H1 (cell line): ENCODE measurements around the gene DSG4. TPM values are rescaled to one million over a fixed set of nuclear protein-coding genes. Genes with fewer than 3 reads are reported as not detected.

ENCODE experiments used
- CTCF ChIA-PET: fragments of 300-600 bp; sonication (Branson Sonifier 250); formaldehyde crosslinking; loops from one replicate; lab custom pipeline; 2021; ENCODE audit not compliant: partially characterized antibody; lab: Charles Lee
- POLR2A ChIA-PET: fragments of 300-600 bp; sonication (Branson Sonifier 250); formaldehyde crosslinking; loops from one replicate; lab custom pipeline; 2021; ENCODE audit warnings: inconsistent platforms; ENCODE audit not compliant: partially characterized antibody; lab: Charles Lee
- DNase-seq, 2 experiments: peaks; one replicate each; pipeline versions ENCODE4 v3.0.0 to v3.0.0-alpha.2; 2010 to 2022; ENCODE audit warnings: low spot score in 2 of 2, low read depth in 1 of 2, mixed read lengths in 1 of 2
- FAIRE-seq: peaks from 2 replicates; lab custom pipeline; 2011; peaks lifted over from hg19 to GRCh38; lab: Jason Lieb, UNC
- H2AFZ ChIP-seq: 2 replicates; pipeline ENCODE4 v1.8.1; 2012; ENCODE audit warnings: low read length, inconsistent platforms
- H2AK5ac ChIP-seq: 2 replicates; pipeline ENCODE4 v1.6.1; 2013; ENCODE audit warnings: low read depth, low read length
- H2BK120ac ChIP-seq: replicated peaks from 2 replicates; pipeline ENCODE3; 2013; ENCODE audit warnings: low read depth, low read length, inconsistent platforms
- H2BK12ac ChIP-seq: 2 replicates; pipeline ENCODE4 v1.6.1; 2013; ENCODE audit warnings: low read depth, low read length
- H2BK15ac ChIP-seq: 2 replicates; pipeline ENCODE4 v1.6.1; 2013; ENCODE audit warnings: low read length
- H2BK20ac ChIP-seq: 2 replicates; pipeline ENCODE4 v1.6.1; 2013; ENCODE audit warnings: low read length
- H2BK5ac ChIP-seq: 2 replicates; pipeline ENCODE4 v1.6.1; 2013; ENCODE audit warnings: low read depth, low read length
- H3K14ac ChIP-seq: 2 replicates; pipeline ENCODE4 v1.6.1; 2013; ENCODE audit warnings: inconsistent platforms; ENCODE audit not compliant: insufficient read length
- H3K18ac ChIP-seq: 2 replicates; pipeline ENCODE4 v1.6.1; 2013; ENCODE audit warnings: low read length; ENCODE audit errors: extremely low read depth
- H3K23ac ChIP-seq: 2 replicates; pipeline ENCODE4 v1.6.1; 2013; ENCODE audit warnings: inconsistent platforms; ENCODE audit not compliant: insufficient read length
- H3K23me2 ChIP-seq: 2 replicates; pipeline ENCODE4 v1.6.1; 2013; ENCODE audit warnings: low read depth, low read length
- H3K27ac ChIP-seq: 2 replicates; pipeline ENCODE4 v1.6.1; 2011; ENCODE audit warnings: low read depth, low read length, inconsistent platforms
- H3K27me3 ChIP-seq, 4 experiments: replicated peaks in 1 of 4; 1 replicate in 1 of 4; 2 replicates in 3 of 4; pipeline versions ENCODE4 v1.6.1 to v1.8.1; 2011 to 2013; ENCODE audit warnings: low read length in 3 of 4, mild to moderate bottlenecking in 3 of 4, inconsistent platforms in 2 of 4, mixed read lengths in 2 of 4, moderate library complexity in 1 of 4; ENCODE audit not compliant: control insufficient read depth in 3 of 4, insufficient read depth in 3 of 4; ENCODE audit errors: extremely low read depth in 1 of 4
- H3K36me3 ChIP-seq, 4 experiments: 2 replicates each; pipeline versions ENCODE4 v1.6.1 to v1.8.1; 2011 to 2013; ENCODE audit warnings: mild to moderate bottlenecking in 4 of 4, low read length in 3 of 4, moderate library complexity in 2 of 4, control low read depth in 1 of 4, inconsistent platforms in 1 of 4; ENCODE audit not compliant: insufficient read depth in 4 of 4, control insufficient read depth in 2 of 4
- H3K4ac ChIP-seq: replicated peaks from 2 replicates; pipeline ENCODE3; 2013; ENCODE audit warnings: low read length, low read depth, mixed read lengths, inconsistent platforms; ENCODE audit not compliant: insufficient read length
- H3K4me1 ChIP-seq, 4 experiments: replicated peaks in 1 of 4; 1 replicate in 1 of 4; 2 replicates in 3 of 4; pipeline versions ENCODE4 v1.6.1 to v1.8.1; 2011 to 2013; ENCODE audit warnings: low read length in 3 of 4, inconsistent platforms in 2 of 4, mixed read lengths in 1 of 4; ENCODE audit not compliant: insufficient read depth in 4 of 4, control insufficient read depth in 3 of 4
- H3K4me2 ChIP-seq, 2 experiments: 2 replicates each; pipeline versions ENCODE4 v1.6.1 to v1.8.1; 2011 to 2013; ENCODE audit warnings: low read depth in 2 of 2, low read length in 2 of 2, control low read depth in 1 of 2, inconsistent platforms in 1 of 2, mild to moderate bottlenecking in 1 of 2; ENCODE audit not compliant: insufficient read depth in 1 of 2
- H3K4me3 ChIP-seq, 4 experiments: fragments of 200-600, 300-600 bp in 1 of 4; sonication (generic), shearing (Covaris generic), sonication (Bioruptor Twin) in 1 of 4; 2 replicates each; pipeline versions ENCODE4 v1.5.1 to v1.8.1; 2011 to 2016; ENCODE audit warnings: low read length in 4 of 4, low read depth in 3 of 4, control low read depth in 2 of 4, inconsistent platforms in 2 of 4, mild to moderate bottlenecking in 2 of 4, mixed read lengths in 1 of 4, moderate library complexity in 1 of 4; ENCODE audit not compliant: insufficient read depth in 2 of 4; ENCODE audit errors: extremely low read depth in 1 of 4
- H3K56ac ChIP-seq: replicated peaks from 2 replicates; pipeline ENCODE3; 2013; ENCODE audit warnings: low read depth, mild to moderate bottlenecking, mixed read lengths, low read length, inconsistent platforms; ENCODE audit not compliant: insufficient read length
- H3K79me1 ChIP-seq: 2 replicates; pipeline ENCODE4 v1.6.1; 2013; ENCODE audit warnings: low read depth, low read length, control low read depth
- H3K79me2 ChIP-seq, 2 experiments: 2 replicates each; pipeline versions ENCODE4 v1.6.1 to v1.8.1; 2012 to 2013; ENCODE audit warnings: low read length in 2 of 2, mild to moderate bottlenecking in 2 of 2, inconsistent platforms in 1 of 2; ENCODE audit not compliant: insufficient read depth in 2 of 2, control insufficient read depth in 1 of 2
- H3K9ac ChIP-seq, 4 experiments: replicated peaks in 1 of 4; 1 replicate in 1 of 4; 2 replicates in 3 of 4; pipeline versions ENCODE4 v1.6.1 to v1.8.1; 2011 to 2013; ENCODE audit warnings: low read depth in 3 of 4, low read length in 3 of 4, control low read depth in 2 of 4, mild to moderate bottlenecking in 2 of 4, moderate library complexity in 2 of 4, inconsistent platforms in 1 of 4; ENCODE audit errors: extremely low read depth in 1 of 4
- H3K9me3 ChIP-seq, 2 experiments: 2 replicates each; pipeline versions ENCODE4 v1.6.1 to v1.8.1; 2012 to 2013; ENCODE audit warnings: mild to moderate bottlenecking in 2 of 2, moderate library complexity in 2 of 2, control low read depth in 1 of 2, inconsistent platforms in 1 of 2, low read depth in 1 of 2, low read length in 1 of 2, mixed read lengths in 1 of 2; ENCODE audit not compliant: insufficient read depth in 2 of 2
- H4K20me1 ChIP-seq, 2 experiments: replicated peaks in 1 of 2; 2 replicates each; pipeline versions ENCODE3 to v1.8.1; 2011 to 2013; ENCODE audit warnings: inconsistent platforms in 2 of 2, low read length in 2 of 2, mild to moderate bottlenecking in 1 of 2; ENCODE audit not compliant: insufficient read depth in 2 of 2, control insufficient read depth in 1 of 2
- H4K5ac ChIP-seq: 2 replicates; pipeline ENCODE4 v1.6.1; 2013; ENCODE audit warnings: low read length, low read depth, mixed read lengths, inconsistent platforms; ENCODE audit not compliant: insufficient read length
- H4K8ac ChIP-seq: 2 replicates; pipeline ENCODE4 v1.8.0; 2013; ENCODE audit warnings: mild to moderate bottlenecking, moderate library complexity, low read length, inconsistent platforms; ENCODE audit not compliant: insufficient read depth; ENCODE audit errors: extremely low read depth
- H4K91ac ChIP-seq: replicated peaks from 2 replicates; pipeline ENCODE3; 2013; ENCODE audit warnings: low read length, mixed read lengths, inconsistent platforms; ENCODE audit not compliant: insufficient read length
- CBX8 ChIP-seq: fragments of 300-800, 300-1000 bp; sonication (generic); IDR thresholded peaks from 2 replicates; pipeline ENCODE4 v1.7.1; 2016; ENCODE audit warnings: low read depth, low read length, borderline replicate concordance
- CHD1 ChIP-seq: IDR thresholded peaks from 2 replicates; pipeline ENCODE4 v1.6.1; 2012; ENCODE audit warnings: low read depth, low read length, improper control_type of control experiment
- CTBP2 ChIP-seq: IDR thresholded peaks from 2 replicates; pipeline ENCODE4 v1.7.0; 2011; ENCODE audit warnings: borderline replicate concordance, mild to moderate bottlenecking, moderate library complexity, mixed read lengths, low read length; ENCODE audit not compliant: insufficient read depth, insufficient read length
- EZH2 ChIP-seq: fragments of 200-600 bp; sonication (generic); IDR thresholded peaks from 2 replicates; pipeline ENCODE4 v1.7.1; 2012; ENCODE audit warnings: low read depth, mild to moderate bottlenecking, moderate library complexity, low read length, inconsistent platforms; ENCODE audit not compliant: severe bottlenecking
- GABPA ChIP-seq: IDR thresholded peaks from 2 replicates; pipeline ENCODE4 v1.6.1; 2011; ENCODE audit warnings: mild to moderate bottlenecking, low read length, moderate library complexity, borderline replicate concordance; ENCODE audit not compliant: insufficient read depth
- JUND ChIP-seq: IDR thresholded peaks from 2 replicates; pipeline ENCODE4 v1.6.1; 2011; ENCODE audit warnings: mild to moderate bottlenecking, improper control_type of control experiment, low read length
- KDM5A ChIP-seq: fragments of 200-600 bp; IDR thresholded peaks from 2 replicates; pipeline ENCODE4 v1.7.1; 2012; ENCODE audit warnings: mild to moderate bottlenecking, low read length, inconsistent platforms, mixed read lengths
- NANOG ChIP-seq: IDR thresholded peaks from 2 replicates; pipeline ENCODE4 v1.6.1; 2011; ENCODE audit warnings: low read length, low read depth, mild to moderate bottlenecking, inconsistent platforms; ENCODE audit not compliant: insufficient read depth, poor library complexity, severe bottlenecking
- SAP30 ChIP-seq: fragments of 300-600 bp; sonication (generic); IDR thresholded peaks from 2 replicates; pipeline ENCODE4 v1.7.1; 2012; ENCODE audit warnings: low read length, moderate library complexity, mild to moderate bottlenecking, inconsistent platforms; ENCODE audit not compliant: insufficient read depth, insufficient replicate concordance
- SRF ChIP-seq: IDR thresholded peaks from 2 replicates; pipeline ENCODE4 v1.6.1; 2011; ENCODE audit warnings: mild to moderate bottlenecking, low read depth, low read length, moderate library complexity
- TAF7 ChIP-seq: optimal IDR thresholded peaks from 2 replicates; pipeline ENCODE3; 2011; ENCODE audit warnings: low read depth, mild to moderate bottlenecking, inconsistent platforms, low read length, moderate library complexity, borderline replicate concordance
- TEAD4 ChIP-seq: IDR thresholded peaks from 2 replicates; pipeline ENCODE4 v1.6.1; 2012; ENCODE audit warnings: low read depth, low read length, inconsistent platforms, mixed read lengths
- whole genome bisulfite sequencing, 2 experiments: shearing (Covaris generic) in 1 of 2; methylation state at CpG; one replicate each; pipeline versions ENCODE4 v1.1.6 to v1.1.7; 2013 to 2015; ENCODE audit warnings: low lambda C conversion rate in 2 of 2, mixed read lengths in 2 of 2, inconsistent platforms in 1 of 2, low coverage in 1 of 2, missing lambda C conversion rate in 1 of 2; ENCODE audit not compliant: insufficient replicate concordance in 2 of 2, insufficient coverage in 1 of 2, insufficient read length in 1 of 2; ENCODE audit errors: extremely low coverage in 1 of 2, missing lambda C conversion rate in 1 of 2; 5-methylcytosine and 5-hydroxymethylcytosine counted together
- polyA plus RNA-seq, 7 experiments: library from polyadenylated mRNA; depleted of rRNA in 3 of 7; stranded (reverse) in 5 of 7; unstranded in 2 of 7; fragments of >200 nt in 5 of 7; fragments of 200-250 nt in 2 of 7; gene quantifications; 1 replicate in 5 of 7; 2 replicates in 1 of 7; 4 replicates in 1 of 7; pipeline versions ENCODE4 v1.2.1 to v1.2.3, GENCODE V29; 2011 to 2013; ENCODE audit warnings: missing spikeins in 2 of 7, mixed read lengths in 2 of 7
- total RNA-seq: library from RNA; stranded (reverse); fragmentation: NEBNext Ultra II Directional; extraction: Animal tissue kit (Norgen Biotek cat#: 25700); gene quantifications from 2 replicates; pipeline ENCODE4 v1.2.1, GENCODE V29; 2021
- TF ChIP-seq, protein P1 (sequence below): IDR thresholded peaks from 2 replicates; pipeline ENCODE4 v1.6.1; 2011; ENCODE audit warnings: low read length, improper control_type of control experiment

The DSG4 gene
- total and polyA plus RNA-seq, 2 of the 8 experiments (the other 6 are each of a cell fraction or from before 2014, with no cell fraction given) = not detected

- FAIRE-seq = no peak
- H3K27ac ChIP-seq = no peak overlapping the region
- H2BK5ac ChIP-seq = no peak overlapping the region
- TF ChIP-seq JUND (no peak), CTBP2 (no peak), CBX8 (no peak), EZH2 (no peak), KDM5A (no peak), CHD1 (no peak), SRF (no peak), NANOG (no peak), GABPA (no peak), TAF7 (no peak), TEAD4 (no peak), SAP30 (no peak)
- TF ChIP-seq, protein P1, sequence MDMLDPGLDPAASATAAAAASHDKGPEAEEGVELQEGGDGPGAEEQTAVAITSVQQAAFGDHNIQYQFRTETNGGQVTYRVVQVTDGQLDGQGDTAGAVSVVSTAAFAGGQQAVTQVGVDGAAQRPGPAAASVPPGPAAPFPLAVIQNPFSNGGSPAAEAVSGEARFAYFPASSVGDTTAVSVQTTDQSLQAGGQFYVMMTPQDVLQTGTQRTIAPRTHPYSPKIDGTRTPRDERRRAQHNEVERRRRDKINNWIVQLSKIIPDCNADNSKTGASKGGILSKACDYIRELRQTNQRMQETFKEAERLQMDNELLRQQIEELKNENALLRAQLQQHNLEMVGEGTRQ = no peak
Observed at GRCh38 chr18:31386741-31387140, 10.2 kb downstream of the DSG4 start.

More at GRCh38 chr18:31386741-31387140, 10.2 kb downstream of the DSG4 start:
- H2BK15ac ChIP-seq = no peak overlapping the region
- no peaks in the 10 kb centered on the region for H3K79me2 ChIP-seq
- H2BK120ac ChIP-seq = no peak overlapping the region
- CTCF ChIA-PET = interaction anchor here (3.1 kb wide), 1 partner anchor 11 kb away, joined by 9 read pairs; no protein-coding TSS in a partner anchor
- H4K8ac ChIP-seq = no peak overlapping the region
- no peak overlapping the region for H2AK5ac ChIP-seq
- H3K23me2 ChIP-seq = no peaks in the 10 kb centered on the region
- DNase-seq = no peak
- H3K18ac ChIP-seq = no peak overlapping the region
- no peak overlapping the region for H3K4me2 ChIP-seq
- H2AFZ ChIP-seq = no peak overlapping the region
- H2BK20ac ChIP-seq = no peak overlapping the region
- no peak overlapping the region for H2BK12ac ChIP-seq
- no peak overlapping the region for H3K4me3 ChIP-seq
- H4K5ac ChIP-seq = no peak overlapping the region
- POLR2A ChIA-PET = no interaction called here
- H3K36me3 ChIP-seq = no peaks in the 10 kb centered on the region
- no peaks in the 10 kb centered on the region for H3K79me1 ChIP-seq
- H3K23ac ChIP-seq = no peak overlapping the region
- H4K91ac ChIP-seq = no peak overlapping the region
- no peak overlapping the region for H3K4ac ChIP-seq
- peaks cover 0 to 2% (median under 1%) of the 10 kb centered on the region in 4 experiments; a peak in 2 of 7 replicates for H3K4me1 ChIP-seq
- no peaks in the 10 kb centered on the region for H4K20me1 ChIP-seq
- no peak overlapping the region for H3K9ac ChIP-seq
- H3K9me3 ChIP-seq = no peaks in the 10 kb centered on the region
- 84% methylated on average over 6 of the region's 6 CpGs; no CpG with 5 or more reads in 1 of the 2 experiments for WGBS, 2 experiments
- no peak overlapping the region for H3K56ac ChIP-seq
- H3K27me3 ChIP-seq = no peaks in the 10 kb centered on the region
- no peak overlapping the region for H3K14ac ChIP-seq
